AG20443 (cell line): ENCODE data around the gene CYTL1.
"Not testable (repeated sequence)": the region's sequence is repeated elsewhere in the genome, so short reads cannot be mapped to it uniquely, and the experiment has no call there.

Source experiments
- DNase-seq: peaks from one replicate; pipeline ENCODE4 v3.0.0; 2012; ENCODE audit warnings: low spot score, mixed read lengths

Gene CYTL1

GRCh38 chr4:5033281-5033841 is 14.1 kb upstream of the CYTL1 start:
- peak; percentile 39 for DNase-seq

GRCh38 chr4:5032813-5033212 is 13.6 kb upstream of the CYTL1 start:
- no peak for DNase-seq

GRCh38 chr4:5030927-5031326 is 11.7 kb upstream of the CYTL1 start:
- DNase-seq = no peak

- DNase-seq = no peak
These were observed 11.0 kb upstream of the CYTL1 start for GRCh38 chr4:5030221-5030620.

GRCh38 chr4:5029447-5029846 is 10.2 kb upstream of the CYTL1 start:
- DNase-seq = no peak

GRCh38 chr4:5028480-5028879 is 9.2 kb upstream of the CYTL1 start:
- DNase-seq = no peak

GRCh38 chr4:5027346-5027745 is 8.1 kb upstream of the CYTL1 start:
- DNase-seq = no peak

GRCh38 chr4:5026371-5026770 is 7.1 kb upstream of the CYTL1 start:
- DNase-seq = no peak

- peak; percentile 50 for DNase-seq
These were observed 5.4 kb upstream of the CYTL1 start for GRCh38 chr4:5024673-5025072.

- DNase-seq = no peak
These were observed 2.3 kb upstream of the CYTL1 start for GRCh38 chr4:5021546-5021945.

- no peak for DNase-seq
These were observed 1.1 kb upstream of the CYTL1 start for GRCh38 chr4:5020341-5020740.

- no peak for DNase-seq
These were observed 538 bp upstream of the CYTL1 start for GRCh38 chr4:5019796-5020195.

- no peak for DNase-seq
These were observed 655 bp downstream of the CYTL1 start for GRCh38 chr4:5018603-5019002.

GRCh38 chr4:5018096-5018495 is 1.2 kb downstream of the CYTL1 start:
- DNase-seq = no peak

- DNase-seq = no peak
These were observed 5.1 kb downstream of the CYTL1 start for GRCh38 chr4:5014007-5014682.

GRCh38 chr4:5012958-5013357 is 6.3 kb downstream of the CYTL1 start:
- DNase-seq = no peak

GRCh38 chr4:5012244-5012898 is 6.9 kb downstream of the CYTL1 start:
- no peak for DNase-seq

- DNase-seq = no peak
These were observed 8.3 kb downstream of the CYTL1 start for GRCh38 chr4:5010984-5011383.

GRCh38 chr4:5009796-5010195 is 9.5 kb downstream of the CYTL1 start:
- no peak for DNase-seq

GRCh38 chr4:5006932-5007331 is 12.3 kb downstream of the CYTL1 start:
- not testable (repeated sequence) for DNase-seq

GRCh38 chr4:5004496-5004895 is 14.8 kb downstream of the CYTL1 start:
- no peak for DNase-seq

- no peak for DNase-seq
These were observed 15.3 kb downstream of the CYTL1 start for GRCh38 chr4:5003918-5004317.

- no peak for DNase-seq
These were observed 15.8 kb downstream of the CYTL1 start for GRCh38 chr4:5003372-5003857.
